ENCODE measurements around the gene SIL1.

Gene SIL1

GRCh38 chr5:139214646-139215045 is 16.5 kb upstream of the SIL1 start:
- no peak for TF ChIP-seq CTCF (conservative IDR thresholded peaks at IDR 0.05; ENCODE audit: low read depth, low read length)
- no peak for DNase-seq (ENCODE audit: low read depth)
- H3K4me3 ChIP-seq (ENCODE audit: low read depth, low read length), result no peak overlapping the region

- no peak overlapping the region for H3K4me3 ChIP-seq (ENCODE audit: low read depth, low read length)
- no peak for TF ChIP-seq CTCF (conservative IDR thresholded peaks at IDR 0.05; ENCODE audit: low read depth, low read length)
- no peak for DNase-seq (ENCODE audit: low read depth)
Measured at GRCh38 chr5:139212906-139213305, 14.7 kb upstream of the SIL1 start.

- TF ChIP-seq CTCF (conservative IDR thresholded peaks at IDR 0.05; ENCODE audit: low read depth, low read length), result no peak
- no peak overlapping the region for H3K4me3 ChIP-seq (ENCODE audit: low read depth, low read length)
- no peak for DNase-seq (ENCODE audit: low read depth)
Measured at GRCh38 chr5:139212486-139212885, 14.3 kb upstream of the SIL1 start.

GRCh38 chr5:139210585-139210984 is 12.4 kb upstream of the SIL1 start:
- DNase-seq (ENCODE audit: low read depth), result no peak
- no peak overlapping the region for H3K4me3 ChIP-seq (ENCODE audit: low read depth, low read length)
- no peak for TF ChIP-seq CTCF (conservative IDR thresholded peaks at IDR 0.05; ENCODE audit: low read depth, low read length)

GRCh38 chr5:139207297-139208000 is 9.3 kb upstream of the SIL1 start:
- H3K4me3 ChIP-seq (ENCODE audit: low read depth, low read length), result no peak overlapping the region
- no peak for TF ChIP-seq CTCF (conservative IDR thresholded peaks at IDR 0.05; ENCODE audit: low read depth, low read length)
- no peak for DNase-seq (ENCODE audit: low read depth)

GRCh38 chr5:139205586-139205985 is 7.4 kb upstream of the SIL1 start:
- no peak overlapping the region for H3K4me3 ChIP-seq (ENCODE audit: low read depth, low read length)
- TF ChIP-seq CTCF (conservative IDR thresholded peaks at IDR 0.05; ENCODE audit: low read depth, low read length), result no peak
- DNase-seq (ENCODE audit: low read depth), result no peak

- no peak overlapping the region for H3K4me3 ChIP-seq (ENCODE audit: low read depth, low read length)
- TF ChIP-seq CTCF (conservative IDR thresholded peaks at IDR 0.05; ENCODE audit: low read depth, low read length), result no peak
- DNase-seq (ENCODE audit: low read depth), result no peak
Measured at GRCh38 chr5:139205124-139205523, 7.0 kb upstream of the SIL1 start.

All from choroid plexus epithelial cell (primary cell).